ENCODE results near the gene RPRD1B. TPM values are rescaled to one million over a fixed set of nuclear protein-coding genes. Genes with fewer than 3 reads are reported as not detected.

Gene RPRD1B
- total RNA-seq, 4 donors from 2014 or later: 44.5 to 55.4 (median 52.4) TPM

- peak in 2 of 3 donors; percentile 15 to 54 for DNase-seq
- H3K4me1 ChIP-seq: peaks cover 0 to 26% (median 3%) of the 10 kb centered on the region in 4 donors
- H3K27ac ChIP-seq: no peak overlapping the region
Measured at GRCh38 chr20:38113401-38114325, 80.1 kb downstream of the RPRD1B start.

GRCh38 chr20:38114353-38114791 is 80.8 kb downstream of the RPRD1B start:
- Histone ChIP-seq H3K36me3 (no peaks in the 10 kb centered on the region), H3K27ac (no peak overlapping the region), H3K4me1 (peaks cover 0 to 19% (median 3%) of the 10 kb centered on the region in 4 donors), H3K27me3 (no peaks in the 10 kb centered on the region), H3K9me3 (no peaks in the 10 kb centered on the region), H3K4me3 (no peak overlapping the region)
- DNase-seq: peak in 2 of 3 donors; percentile 2 to 37
- TF ChIP-seq CTCF (IDR thresholded peaks at IDR 0.05) (no peak), POLR2A (IDR thresholded peaks at IDR 0.05) (no peak)

More at GRCh38 chr20:38113401-38114325, 80.1 kb downstream of the RPRD1B start:
- Histone ChIP-seq H3K27me3 (no peaks in the 10 kb centered on the region), H3K9me3 (no peaks in the 10 kb centered on the region), H3K4me3 (no peak overlapping the region), H3K36me3 (no peaks in the 10 kb centered on the region)
- no peak for TF ChIP-seq POLR2A (IDR thresholded peaks at IDR 0.05)
- TF ChIP-seq CTCF (IDR thresholded peaks at IDR 0.05): peak in 3 of 6 experiments; percentile 11 to 22 (median 18)

GRCh38 chr20:38115205-38115604 is 81.7 kb downstream of the RPRD1B start:
- DNase-seq: peak in 2 of 3 donors; percentile 16 to 40
- no peaks in the 10 kb centered on the region for H3K27me3 ChIP-seq
- no peak overlapping the region for H3K27ac ChIP-seq
- no peak overlapping the region for H3K4me3 ChIP-seq
- peaks cover 0 to 14% (median 3%) of the 10 kb centered on the region in 4 donors for H3K4me1 ChIP-seq
- H3K36me3 ChIP-seq: no peaks in the 10 kb centered on the region
- peak in 2 of 6 experiments; percentile 15 to 19 for TF ChIP-seq CTCF (IDR thresholded peaks at IDR 0.05)
- TF ChIP-seq POLR2A (IDR thresholded peaks at IDR 0.05): no peak
- no peaks in the 10 kb centered on the region for H3K9me3 ChIP-seq

GRCh38 chr20:38115896-38116295 is 82.3 kb downstream of the RPRD1B start:
- TF ChIP-seq POLR2A (IDR thresholded peaks at IDR 0.05): no peak

GRCh38 chr20:38116409-38117165 is 83.0 kb downstream of the RPRD1B start:
- DNase-seq: no peak
- Histone ChIP-seq H3K9me3 (no peaks in the 10 kb centered on the region), H3K36me3 (no peaks in the 10 kb centered on the region), H3K27me3 (no peaks in the 10 kb centered on the region), H3K27ac (no peak overlapping the region), H3K4me3 (no peak overlapping the region), H3K4me1 (peaks cover 0 to under 1% (median 0%) of the 10 kb centered on the region in 4 donors)
- no peak for TF ChIP-seq CTCF (IDR thresholded peaks at IDR 0.05)
- TF ChIP-seq POLR2A (IDR thresholded peaks at IDR 0.05): no peak

More at GRCh38 chr20:38115896-38116295, 82.3 kb downstream of the RPRD1B start:
- H3K9me3 ChIP-seq: no peaks in the 10 kb centered on the region
- no peaks in the 10 kb centered on the region for H3K36me3 ChIP-seq
- H3K27ac ChIP-seq: no peak overlapping the region
- H3K4me3 ChIP-seq: no peak overlapping the region
- DNase-seq: no peak
- peaks cover 0 to 7% (median 0%) of the 10 kb centered on the region in 4 donors for H3K4me1 ChIP-seq
- no peaks in the 10 kb centered on the region for H3K27me3 ChIP-seq

All from Peyer's patch (tissue), 4 donors.